ENCODE measurements around the gene SPRED2. TPM values are rescaled to one million over a fixed set of nuclear protein-coding genes. Genes with fewer than 3 reads are reported as not detected.

The SPRED2 gene
- total and polyA plus RNA-seq, 10 donors: 3.5 to 26.4 (median 13.8) TPM

DNA sequence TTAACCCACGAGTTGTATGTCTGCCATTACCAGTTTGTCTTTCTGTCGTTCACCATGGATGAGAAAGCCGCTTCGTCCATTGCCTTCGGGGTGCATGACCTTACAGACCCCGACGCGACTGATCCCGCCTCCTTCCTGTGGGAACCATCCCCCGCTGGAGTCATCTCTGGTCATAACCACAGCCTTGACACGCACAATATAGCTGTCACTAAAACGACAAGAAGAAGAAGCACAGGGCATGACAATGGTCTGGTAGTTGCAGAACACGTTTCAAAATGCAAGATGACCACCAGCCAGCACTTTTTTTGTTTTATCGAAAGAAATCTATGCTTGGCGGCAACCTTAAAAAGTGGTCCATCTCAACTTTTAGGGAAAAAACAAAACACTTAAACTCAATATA is 87.7 kb downstream of the SPRED2 start:
- intact Hi-C loops (cut with DNase I; ENCODE audit: low total_unique reads): no loop called here
- TF ChIP-seq, protein P1, sequence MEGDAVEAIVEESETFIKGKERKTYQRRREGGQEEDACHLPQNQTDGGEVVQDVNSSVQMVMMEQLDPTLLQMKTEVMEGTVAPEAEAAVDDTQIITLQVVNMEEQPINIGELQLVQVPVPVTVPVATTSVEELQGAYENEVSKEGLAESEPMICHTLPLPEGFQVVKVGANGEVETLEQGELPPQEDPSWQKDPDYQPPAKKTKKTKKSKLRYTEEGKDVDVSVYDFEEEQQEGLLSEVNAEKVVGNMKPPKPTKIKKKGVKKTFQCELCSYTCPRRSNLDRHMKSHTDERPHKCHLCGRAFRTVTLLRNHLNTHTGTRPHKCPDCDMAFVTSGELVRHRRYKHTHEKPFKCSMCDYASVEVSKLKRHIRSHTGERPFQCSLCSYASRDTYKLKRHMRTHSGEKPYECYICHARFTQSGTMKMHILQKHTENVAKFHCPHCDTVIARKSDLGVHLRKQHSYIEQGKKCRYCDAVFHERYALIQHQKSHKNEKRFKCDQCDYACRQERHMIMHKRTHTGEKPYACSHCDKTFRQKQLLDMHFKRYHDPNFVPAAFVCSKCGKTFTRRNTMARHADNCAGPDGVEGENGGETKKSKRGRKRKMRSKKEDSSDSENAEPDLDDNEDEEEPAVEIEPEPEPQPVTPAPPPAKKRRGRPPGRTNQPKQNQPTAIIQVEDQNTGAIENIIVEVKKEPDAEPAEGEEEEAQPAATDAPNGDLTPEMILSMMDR (IDR thresholded peaks at IDR 0.05 in 8 of 11, conservative IDR thresholded peaks at IDR 0.05 in 3 of 11): no peak
- TF ChIP-seq POLR2AphosphoS5 (IDR thresholded peaks at IDR 0.05) (no peak), POLR2A (IDR thresholded peaks at IDR 0.05) (no peak)
- Histone ChIP-seq H3K9me3 (no peaks in the 10 kb centered on the region), H3K27ac (no peak overlapping the region), H3K36me3 (peaks cover 0 to 5% (median 0%) of the 10 kb centered on the region in 6 donors), H3K4me3 (no peak overlapping the region), H3K4me1 (peaks cover 2 to 10% (median 4%) of the 10 kb centered on the region in 6 donors), H3K27me3 (replicated peaks in 1 of 7) (no peaks in the 10 kb centered on the region)
- DNase-seq: no peak
- WGBS, 5 donors: 67 to 76% (median 69%) methylated on average over 15 of the region's 15 CpGs

DNA sequence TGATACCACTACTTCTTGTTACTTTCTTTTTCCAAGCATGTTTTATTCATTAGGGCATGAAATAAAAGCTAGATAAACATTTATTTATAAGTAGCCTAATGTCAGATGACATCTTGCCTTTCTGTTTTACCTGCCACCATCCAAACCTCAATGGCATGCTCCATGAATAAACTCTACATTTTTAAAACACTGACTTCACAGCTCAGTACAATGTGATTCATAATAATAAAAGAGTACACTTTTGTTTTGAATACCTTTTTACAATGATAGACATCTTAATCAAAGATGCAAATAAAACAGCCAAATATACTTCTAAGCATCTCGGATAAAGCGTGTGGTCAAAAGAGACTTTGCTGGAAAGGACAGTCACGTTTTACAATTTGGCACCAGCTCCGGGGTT is 88.2 kb downstream of the SPRED2 start:
- DNase-seq: no peak
- Histone ChIP-seq H3K36me3 (peaks cover 0 to 5% (median 0%) of the 10 kb centered on the region in 6 donors), H3K27ac (no peak overlapping the region), H3K4me3 (no peak overlapping the region), H3K9me3 (no peaks in the 10 kb centered on the region), H3K27me3 (replicated peaks in 1 of 7) (no peaks in the 10 kb centered on the region), H3K4me1 (peaks cover 0 to 4% (median 0%) of the 10 kb centered on the region in 6 donors)
- no peak for TF ChIP-seq POLR2A (IDR thresholded peaks at IDR 0.05)
- TF ChIP-seq POLR2AphosphoS5 (IDR thresholded peaks at IDR 0.05): no peak
- TF ChIP-seq, protein P1 (IDR thresholded peaks at IDR 0.05 in 8 of 11, conservative IDR thresholded peaks at IDR 0.05 in 3 of 11): no peak
- WGBS, 5 donors: 69 to 93% (median 84%) methylated on average over 4 of the region's 4 CpGs
- intact Hi-C loops (cut with DNase I; ENCODE audit: low total_unique reads): no loop called here

DNA sequence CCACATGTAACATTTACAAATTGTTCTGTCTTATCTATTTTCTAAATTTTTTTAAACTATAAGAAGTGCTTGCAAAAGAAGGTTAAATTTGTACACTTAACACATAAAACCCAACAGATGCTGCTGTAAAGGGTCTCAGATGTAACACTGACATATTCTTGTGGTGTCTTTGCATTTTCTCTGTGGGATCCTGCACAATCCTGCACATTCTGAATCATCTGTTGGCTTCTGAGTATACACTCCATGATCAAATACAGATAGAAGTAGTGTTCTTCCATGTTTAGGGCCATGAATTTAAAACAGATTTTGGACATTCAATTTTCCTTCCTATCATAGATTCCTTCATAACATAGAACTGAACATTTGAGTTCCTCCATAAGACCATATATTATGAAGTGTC is 89.0 kb downstream of the SPRED2 start:
- Histone ChIP-seq H3K9me3 (no peaks in the 10 kb centered on the region), H3K27ac (no peak overlapping the region), H3K4me3 (no peak overlapping the region), H3K4me1 (peaks cover 0 to 4% (median 0%) of the 10 kb centered on the region in 6 donors), H3K27me3 (replicated peaks in 1 of 7) (no peaks in the 10 kb centered on the region), H3K36me3 (peaks cover 0 to 5% (median 0%) of the 10 kb centered on the region in 6 donors)
- intact Hi-C loops (cut with DNase I; ENCODE audit: low total_unique reads): no loop called here
- DNase-seq: no peak
- TF ChIP-seq, protein P1 (IDR thresholded peaks at IDR 0.05 in 8 of 11, conservative IDR thresholded peaks at IDR 0.05 in 3 of 11): no peak
- TF ChIP-seq POLR2A (IDR thresholded peaks at IDR 0.05): no peak
- TF ChIP-seq POLR2AphosphoS5 (IDR thresholded peaks at IDR 0.05): no peak

DNA sequence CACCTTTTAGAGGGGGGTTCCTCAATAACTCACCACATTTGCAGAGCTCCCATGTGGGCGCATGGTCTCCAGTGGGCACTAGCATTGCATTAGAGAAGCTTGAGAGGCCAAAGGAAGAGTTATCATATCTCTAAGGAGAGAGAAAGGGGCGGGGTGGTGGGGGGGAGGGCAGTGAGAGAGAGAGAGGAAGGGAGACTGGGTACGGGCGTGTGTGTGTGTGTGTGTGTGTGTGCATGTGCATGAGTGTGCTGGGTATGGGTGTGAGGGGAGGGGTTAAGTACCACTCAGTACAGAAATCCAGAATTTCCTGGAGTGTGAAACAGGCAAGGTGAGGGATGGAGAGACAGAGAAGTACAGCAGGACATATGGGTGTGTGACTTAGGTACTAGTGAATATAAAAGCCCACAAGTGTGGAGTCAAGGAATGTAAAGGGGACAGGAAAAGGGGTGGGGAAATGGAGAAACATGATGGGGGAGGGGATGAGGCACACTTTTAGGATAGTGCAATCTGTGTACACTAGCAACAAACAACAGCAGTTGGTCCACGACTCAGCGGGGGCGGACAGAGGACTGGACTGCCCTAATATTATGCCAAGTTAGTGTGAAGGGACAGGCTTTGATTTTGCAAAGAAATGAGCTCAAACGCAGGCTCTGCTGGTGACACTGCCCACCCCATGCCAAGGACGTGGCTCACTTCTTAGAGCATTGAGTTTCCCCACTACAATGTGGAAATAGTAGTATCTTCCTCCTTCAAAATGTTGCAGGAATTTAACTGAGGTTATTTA is 91.3 kb downstream of the SPRED2 start:
- TF ChIP-seq, protein P1 (IDR thresholded peaks at IDR 0.05 in 8 of 11, conservative IDR thresholded peaks at IDR 0.05 in 3 of 11): no peak
- TF ChIP-seq POLR2AphosphoS5 (IDR thresholded peaks at IDR 0.05): no peak
- TF ChIP-seq POLR2A (IDR thresholded peaks at IDR 0.05): no peak
- Histone ChIP-seq H3K36me3 (peaks cover 0 to 5% (median 0%) of the 10 kb centered on the region in 6 donors), H3K4me1 (peaks cover 0 to 4% (median 0%) of the 10 kb centered on the region in 6 donors), H3K4me3 (no peak overlapping the region), H3K27me3 (replicated peaks in 1 of 7) (no peaks in the 10 kb centered on the region), H3K9me3 (no peaks in the 10 kb centered on the region), H3K27ac (no peak overlapping the region)
- 80 to 90% (median 83%) methylated on average over 9 of the region's 9 CpGs for WGBS, 5 donors
- intact Hi-C loops (cut with DNase I; ENCODE audit: low total_unique reads): no loop called here
- DNase-seq: no peak

All from spleen (tissue), 11 donors.